Activated CD8-positive, alpha-beta memory T cell treated with anti-CD3 and anti-CD28 coated beads for 36 hours (primary cell): ENCODE measurements around the gene BNIP3. TPM values are rescaled to one million over a fixed set of nuclear protein-coding genes. Genes with fewer than 3 reads are reported as not detected.
"Not testable (repeated sequence)": the region's sequence is repeated elsewhere in the genome, so short reads cannot be mapped to it uniquely, and the experiment has no call there.

Experiments used
- CTCF ChIA-PET: fragments of 350-600 bp; sonication (Branson Sonifier 250); formaldehyde crosslinking; loops from one replicate; lab custom pipeline; 2021; ENCODE audit warnings: antibody characterized with exemption; lab: Charles Lee
- POLR2A ChIA-PET: fragments of 350-600 bp; sonication (Branson Sonifier 250); formaldehyde crosslinking; loops from one replicate; lab custom pipeline; 2021; ENCODE audit warnings: antibody characterized with exemption; lab: Charles Lee
- total RNA-seq, 2 experiments: library from RNA; stranded (reverse); gene quantifications; one replicate each; pipeline ENCODE4 v1.2.3, GENCODE V29; 2021

The BNIP3 gene
- total RNA-seq, 2 experiments from 2014 or later: 120 to 121 TPM

DNA sequence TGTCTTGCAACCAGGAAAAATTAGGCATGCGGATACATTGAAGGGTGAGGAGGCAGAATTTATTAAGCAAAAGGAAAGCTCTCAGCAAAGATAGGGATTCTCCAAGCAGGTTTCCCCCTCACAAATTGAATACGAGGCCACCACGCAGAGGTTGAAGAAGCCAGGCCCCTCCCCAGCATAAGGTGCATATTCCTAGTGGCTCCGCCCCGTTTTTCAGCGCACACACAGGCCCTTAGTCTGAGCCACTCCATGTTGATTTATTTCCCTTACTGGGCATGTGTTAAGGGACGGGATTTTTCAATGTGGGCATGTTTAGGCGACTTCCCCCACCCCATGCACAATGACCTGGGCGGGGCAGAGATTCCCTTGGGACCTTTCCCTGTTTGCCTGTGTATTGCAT is 56.0 kb downstream of the BNIP3 start:
- ChIA-PET POLR2A (no interaction called here), CTCF (no interaction called here)

DNA sequence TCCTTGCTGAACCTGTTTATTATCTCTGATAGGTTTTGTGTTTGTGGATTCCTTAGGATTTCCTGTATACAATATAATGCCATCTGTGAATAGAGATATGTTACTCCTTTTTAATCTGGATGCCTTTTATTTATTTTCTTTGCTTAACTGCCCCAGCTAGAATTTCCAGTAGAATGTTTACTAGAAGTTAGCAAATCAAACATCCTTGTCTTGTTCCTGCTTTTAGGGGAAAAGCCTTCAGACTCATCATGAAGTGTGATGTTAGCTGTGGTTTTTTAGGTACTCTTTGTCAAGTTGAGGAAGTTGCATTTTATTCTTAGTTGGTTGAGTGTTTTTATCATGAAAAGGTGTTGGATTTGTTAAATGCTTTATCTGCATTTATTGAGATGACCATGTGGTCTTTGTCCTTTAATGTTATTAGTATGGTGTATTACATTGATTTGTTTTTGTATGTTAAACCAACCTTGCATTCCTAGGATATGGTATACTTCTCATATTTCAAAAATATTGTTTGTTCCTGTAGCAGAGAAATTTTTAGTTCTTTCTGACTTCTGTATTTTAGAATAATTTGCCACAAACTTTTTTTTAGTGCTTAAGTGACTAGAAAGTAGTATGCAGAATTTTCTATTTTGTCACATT is 56.6 kb downstream of the BNIP3 start:
- CTCF ChIA-PET: no interaction called here
- POLR2A ChIA-PET: interaction anchor here (0.7 kb wide), 1 partner anchor 93 kb away, joined by 5 read pairs; no protein-coding TSS in a partner anchor

DNA sequence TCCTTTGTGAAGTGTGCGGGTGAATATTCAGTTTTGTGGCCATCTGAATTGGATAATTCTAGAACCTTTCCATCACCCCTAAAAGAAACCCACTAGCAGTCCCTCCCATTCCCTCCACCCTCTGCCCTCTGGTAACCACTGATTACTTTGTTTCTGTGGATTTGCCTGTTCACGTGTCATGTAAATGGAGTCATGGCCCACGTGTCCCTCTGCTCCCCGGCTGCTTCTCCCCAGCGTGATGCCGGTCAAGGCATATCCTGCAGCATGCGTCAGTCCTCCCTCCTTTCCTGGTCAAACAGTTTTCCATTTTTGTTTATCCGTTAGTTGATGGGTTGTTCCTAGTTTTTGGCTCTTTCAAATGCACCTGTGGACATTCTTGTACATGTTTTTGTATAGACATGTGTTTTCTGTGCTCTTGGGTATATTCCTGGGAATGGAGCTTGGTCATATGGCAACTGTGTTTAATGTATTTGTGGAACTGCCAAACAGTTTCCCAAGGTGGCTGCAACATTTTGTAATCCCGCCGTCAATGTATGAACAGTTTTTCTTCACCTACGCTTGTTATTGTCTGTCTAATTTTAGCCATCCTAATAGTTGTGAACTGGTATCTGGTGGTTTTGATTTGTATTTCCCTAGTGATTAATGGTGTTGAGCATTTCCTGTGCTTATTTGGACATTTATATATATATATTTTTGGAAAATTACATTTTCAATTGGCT is 58.5 kb downstream of the BNIP3 start:
- POLR2A ChIA-PET: no interaction called here

DNA sequence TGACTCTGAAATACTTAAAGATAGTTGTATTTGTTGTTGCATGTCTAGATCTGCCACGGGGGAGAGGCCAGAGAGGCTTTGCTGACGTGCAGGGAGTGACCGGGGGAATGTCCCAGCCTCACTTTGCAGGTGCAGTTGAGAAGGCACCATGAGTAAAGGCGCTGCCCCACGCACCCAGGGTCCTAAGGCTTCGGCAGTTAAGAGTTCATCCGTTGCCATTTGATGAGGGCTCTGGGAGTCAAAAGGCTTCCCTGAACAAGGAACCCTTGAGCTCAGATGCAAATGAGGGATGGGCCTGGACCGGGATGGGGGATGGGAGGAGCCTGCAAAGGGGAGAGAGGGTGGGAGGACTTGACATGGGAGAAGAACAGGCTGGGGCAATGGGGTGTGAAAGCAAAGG is 60.5 kb downstream of the BNIP3 start:
- ChIA-PET CTCF (no interaction called here), POLR2A (interaction anchor here (0.5 kb wide), 1 partner anchor 16 kb away, joined by 4 read pairs; no protein-coding TSS in a partner anchor)

More for the DNA sequence above, 58.5 kb downstream of the BNIP3 start:
- CTCF ChIA-PET: no interaction called here

- POLR2A ChIA-PET: no interaction called here
- CTCF ChIA-PET: no interaction called here
Observed at GRCh38 chr10:131920693-131921092, 61.0 kb downstream of the BNIP3 start.

DNA sequence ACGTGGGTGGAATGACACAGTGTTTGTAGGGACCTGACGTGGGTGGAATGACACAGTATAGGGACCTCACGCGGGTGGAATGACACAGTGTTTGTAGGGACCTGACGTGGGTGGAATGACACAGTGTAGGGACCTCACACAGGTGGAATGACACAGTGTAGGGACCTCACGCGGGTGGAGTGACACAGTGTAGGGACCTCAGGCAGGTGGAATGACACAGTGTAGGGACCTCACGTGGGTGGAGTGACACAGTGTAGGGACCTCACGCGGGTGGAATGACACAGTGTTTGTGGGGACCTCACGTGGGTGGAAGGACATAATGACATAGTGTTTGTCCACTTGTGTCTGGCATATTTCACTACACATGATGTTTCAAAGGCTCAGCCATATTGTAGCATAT is 61.6 kb downstream of the BNIP3 start:
- POLR2A ChIA-PET: no interaction called here

GRCh38 chr10:131919461-131919860 is 62.3 kb downstream of the BNIP3 start:
- POLR2A ChIA-PET, CTCF ChIA-PET: not testable (repeated sequence)

More for the DNA sequence above, 61.6 kb downstream of the BNIP3 start:
- CTCF ChIA-PET: no interaction called here

Other genes with a start within 250 kb of the BNIP3 start
- gene PPP2R2D, start 80.9 kb downstream of the BNIP3 start, total RNA-seq: 10 to 100 TPM; 23.8 to 24.9 TPM
- gene JAKMIP3, start 84.0 kb upstream of the BNIP3 start, total RNA-seq: under 1 TPM; 0.29 to 0.42 TPM
- 10 to 100 TPM; 10.1 to 10.2 TPM for gene DPYSL4, start 205.0 kb upstream of the BNIP3 start, total RNA-seq